ENCODE results near the gene C1orf167. TPM values are rescaled to one million over a fixed set of nuclear protein-coding genes. Genes with fewer than 3 reads are reported as not detected.

The C1orf167 gene, protein sequence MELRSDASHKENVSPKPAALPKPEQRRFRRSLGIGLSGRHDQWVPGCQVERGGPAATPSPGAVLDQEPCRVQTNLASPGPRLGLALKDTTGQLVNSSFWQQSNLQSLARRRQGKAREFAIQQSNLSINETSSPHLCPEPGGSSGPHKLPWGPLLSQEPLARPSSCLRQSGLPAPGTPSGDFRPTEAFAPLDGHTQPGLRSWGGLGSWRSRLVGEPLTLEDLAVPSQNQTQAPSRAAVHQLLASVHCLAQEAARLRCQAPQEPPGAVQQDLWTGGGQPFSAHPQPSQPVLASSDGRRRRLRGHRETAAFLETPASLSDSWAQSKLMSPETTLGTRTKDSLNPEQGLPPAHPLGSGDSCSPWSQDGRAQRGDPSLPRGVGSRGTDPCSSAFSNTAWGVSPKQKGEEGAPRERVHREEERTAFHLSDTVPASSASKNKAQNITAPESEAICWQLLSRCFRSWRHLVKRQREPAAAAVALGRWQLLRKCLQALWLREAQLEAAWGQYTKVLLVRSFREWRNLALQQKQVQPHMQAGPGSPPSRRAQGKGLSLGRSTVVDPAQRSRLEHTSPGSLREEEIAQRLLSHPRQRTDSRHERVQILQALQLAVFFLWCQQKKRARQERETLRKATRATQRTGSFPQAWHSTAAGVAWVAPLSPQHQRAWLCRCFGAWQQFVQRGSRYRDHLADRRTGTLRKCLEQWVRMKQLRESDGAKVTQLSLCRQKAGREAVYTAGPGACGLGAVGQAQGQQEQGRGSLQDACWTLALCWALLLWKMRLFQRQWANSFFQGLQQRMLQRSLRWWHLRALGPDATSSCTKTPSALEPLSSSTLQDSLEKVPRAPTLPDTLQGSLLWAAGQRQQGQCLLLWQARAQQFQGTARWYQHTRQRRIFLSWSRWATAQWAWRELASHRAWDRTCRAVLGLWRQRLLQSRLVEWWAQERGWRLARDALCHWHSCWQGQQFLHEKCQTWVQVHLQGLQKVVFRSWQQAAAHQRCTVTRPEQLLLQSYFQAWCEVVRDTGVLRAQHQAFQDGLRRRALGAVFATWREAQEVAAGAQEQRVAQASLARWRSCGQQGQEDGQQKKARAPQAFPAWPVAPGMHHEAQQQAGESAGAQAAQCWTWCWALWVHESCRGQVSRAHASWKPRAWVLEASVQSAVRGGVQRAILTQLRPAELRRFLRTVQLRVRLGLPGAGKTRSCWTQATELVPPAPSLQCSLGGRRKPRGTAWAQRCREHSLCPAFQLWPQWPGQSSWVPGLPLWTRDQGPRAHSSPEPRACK (N-terminal part only)
- not detected in 2 replicates for total RNA-seq

GRCh38 chr1:11761988-11762406 is at the start of gene C1orf167:
TSS of gene C1orf167 (plus strand) at chr1:11762193. CDS start at chr1:11764401, 2,208 bp downstream.
- TF ChIP-seq CTCF (IDR thresholded peaks at IDR 0.05; ENCODE audit: insufficient read depth, low read length, severe bottlenecking): no peak
- FAIRE-seq (no peak), DNase-seq (ENCODE audit: low read depth) (no peak)
- Histone ChIP-seq H3K36me3 (ENCODE audit: control insufficient read depth, insufficient read depth, low read length) (no peaks in the 10 kb centered on the region), H3K4me3 (ENCODE audit: low read depth, low read length) (no peak within 1 kb of the TSS), H3K27me3 (ENCODE audit: control insufficient read depth, insufficient read depth, low read length) (peaks cover 11% of the 10 kb centered on the region)

DNA sequence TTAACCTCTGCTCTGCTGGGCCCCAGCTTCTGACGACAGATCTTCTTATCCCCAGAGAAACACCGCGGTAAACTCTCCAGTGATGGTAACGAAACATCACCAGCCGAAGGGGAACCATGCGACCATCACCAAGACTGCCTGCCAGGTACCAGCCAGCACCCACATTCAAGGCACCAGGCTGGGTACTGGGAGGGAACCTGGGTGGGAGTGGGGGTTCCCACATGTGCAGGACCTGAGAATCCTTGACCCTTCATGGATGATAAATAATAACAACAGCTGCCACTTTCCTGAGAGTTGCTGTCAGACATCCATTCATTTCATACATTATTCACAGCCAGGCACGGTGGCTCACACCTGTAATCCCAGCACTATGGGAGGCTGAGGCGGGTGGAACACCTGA is 49.7 kb upstream of the C1orf167 start:
- FAIRE-seq (no peak), DNase-seq (ENCODE audit: low read depth) (no peak)
- H3K4me3 ChIP-seq (ENCODE audit: low read depth, low read length): no peak overlapping the region
- H3K27me3 ChIP-seq (ENCODE audit: control insufficient read depth, insufficient read depth, low read length): peaks cover 2% of the 10 kb centered on the region
- no peaks in the 10 kb centered on the region for H3K36me3 ChIP-seq (ENCODE audit: control insufficient read depth, insufficient read depth, low read length)
- no peak for TF ChIP-seq CTCF (IDR thresholded peaks at IDR 0.05; ENCODE audit: insufficient read depth, low read length, severe bottlenecking)

GRCh38 chr1:11713095-11713494 is 48.9 kb upstream of the C1orf167 start:
- Histone ChIP-seq H3K27me3 (ENCODE audit: control insufficient read depth, insufficient read depth, low read length) (no peaks in the 10 kb centered on the region), H3K4me3 (ENCODE audit: low read depth, low read length) (no peak overlapping the region), H3K36me3 (ENCODE audit: control insufficient read depth, insufficient read depth, low read length) (no peaks in the 10 kb centered on the region)
- TF ChIP-seq CTCF (IDR thresholded peaks at IDR 0.05; ENCODE audit: insufficient read depth, low read length, severe bottlenecking): no peak
- no peak for DNase-seq (ENCODE audit: low read depth)
- no peak for FAIRE-seq

DNA sequence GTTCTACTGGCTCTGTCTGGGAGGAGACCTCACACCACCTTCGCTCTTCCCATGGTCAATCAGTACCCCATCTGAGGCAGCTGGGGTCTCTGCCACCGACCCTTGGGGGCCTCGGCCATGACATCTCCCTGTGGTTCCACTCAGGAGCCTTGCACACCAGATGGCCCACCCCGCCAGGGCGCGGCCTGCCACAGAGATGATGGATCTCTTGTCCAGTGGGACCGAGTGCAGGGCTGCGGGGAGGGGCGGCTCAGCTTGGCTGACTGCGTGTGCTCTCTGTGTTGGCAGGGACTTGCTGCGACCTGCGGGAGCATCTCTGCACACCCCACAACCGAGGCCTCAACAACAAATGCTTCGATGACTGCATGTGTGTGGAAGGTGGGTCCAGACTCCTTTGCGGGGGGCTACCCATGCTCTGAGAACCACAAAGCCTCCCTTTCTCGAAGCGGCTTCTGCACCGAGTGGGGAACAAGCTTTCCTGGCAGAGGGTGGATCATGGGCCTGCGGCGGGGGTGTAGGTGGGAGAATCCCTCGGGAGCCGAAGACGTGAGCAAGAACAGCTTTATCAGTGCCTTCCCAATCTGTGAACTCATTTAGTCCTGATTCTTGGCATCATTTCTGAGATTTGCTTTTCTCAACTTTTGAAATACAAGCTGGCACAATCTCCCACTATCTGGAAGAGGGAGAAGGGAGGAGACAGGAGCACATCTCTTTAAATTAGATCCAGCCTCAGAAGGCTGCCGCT is 47.0 kb upstream of the C1orf167 start:
- TF ChIP-seq CTCF (IDR thresholded peaks at IDR 0.05; ENCODE audit: insufficient read depth, low read length, severe bottlenecking): no peak
- Histone ChIP-seq H3K4me3 (ENCODE audit: low read depth, low read length) (no peak overlapping the region), H3K27me3 (ENCODE audit: control insufficient read depth, insufficient read depth, low read length) (no peaks in the 10 kb centered on the region), H3K36me3 (ENCODE audit: control insufficient read depth, insufficient read depth, low read length) (no peaks in the 10 kb centered on the region)
- FAIRE-seq (no peak), DNase-seq (ENCODE audit: low read depth) (no peak)

All from bronchial epithelial cell (primary cell).